Measurements from ENCODE around the gene MAP3K1. TPM values are rescaled to one million over a fixed set of nuclear protein-coding genes. Genes with fewer than 3 reads are reported as not detected.

MAP3K1 gene
- total and polyA plus RNA-seq, 5 donors from 2014 or later: 64.3 to 110 (median 81.1) TPM

GRCh38 chr5:56825222-56825824, 10.0 kb downstream of the MAP3K1 start:
- Histone ChIP-seq H3K27me3 (ENCODE audit: control insufficient read depth, insufficient read depth, low read length) (no peaks in the 10 kb centered on the region), H3K36me3 (ENCODE audit: control insufficient read depth, insufficient read depth, low read length) (peaks cover 15% of the 10 kb centered on the region), H3K4me1 (ENCODE audit: control insufficient read depth, insufficient read depth, low read length, poor library complexity, severe bottlenecking) (peaks cover 99% of the 10 kb centered on the region), H3K4me3 (ENCODE audit: low read depth, low read length) (peak overlapping the region; percentile 66), H3K27ac (ENCODE audit: insufficient read depth, low read length, poor library complexity, severe bottlenecking) (peak overlapping the region; percentile 48), H3K9me3 (ENCODE audit: control insufficient read depth in 2 of 2, low read length in 2 of 2) (no peaks in the 10 kb centered on the region)
- Mint-ChIP-seq H3K9me3 (no peaks in the 10 kb centered on the region), H3K27me3 (no peaks in the 10 kb centered on the region), H3K4me3 (peak overlapping the region in 3 of 4 donors; percentile 25 to 84 (median 80)), H3K27ac (peak overlapping the region; percentile 80 to 96 (median 90)), H3K36me3 (peaks cover 24% of the 10 kb centered on the region), H3K4me1 (peaks cover 46 to 97% (median 85%) of the 10 kb centered on the region in 4 donors)
- ATAC-seq (ENCODE audit: low read depth in 2 of 2) (no peak), DNase-seq (no peak)

DNA sequence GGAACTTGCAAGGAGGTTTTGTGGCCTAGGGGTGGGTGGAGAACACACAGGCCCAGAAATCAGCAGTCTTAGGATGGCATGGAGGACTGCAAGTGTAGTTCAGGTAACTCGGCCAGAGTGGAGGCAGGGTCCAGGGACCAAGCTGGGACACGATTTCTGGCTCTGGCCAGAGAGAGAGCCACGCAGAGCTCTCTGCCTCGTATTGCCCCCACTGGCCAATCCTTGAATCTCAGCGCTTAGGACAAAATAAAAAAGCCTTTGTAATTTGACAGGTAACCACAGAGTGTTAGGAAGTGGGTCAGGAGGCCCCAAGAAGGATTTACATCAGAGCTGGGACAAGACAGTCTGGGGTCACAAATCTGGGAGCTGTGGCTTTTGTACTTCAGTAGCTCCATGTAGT, 11.7 kb downstream of the MAP3K1 start:
- H3K4me1 ChIP-seq (ENCODE audit: control insufficient read depth, insufficient read depth, low read length, poor library complexity, severe bottlenecking): peaks cover 99% of the 10 kb centered on the region
- Mint-ChIP-seq H3K27me3 (no peaks in the 10 kb centered on the region), H3K4me1 (peaks cover 51 to 97% (median 83%) of the 10 kb centered on the region in 4 donors), H3K36me3 (peaks cover 15% of the 10 kb centered on the region), H3K4me3 (peak overlapping the region; percentile 39 to 80 (median 74)), H3K9me3 (no peaks in the 10 kb centered on the region), H3K27ac (peak overlapping the region; percentile 63 to 90 (median 80))
- peaks cover 7% of the 10 kb centered on the region for H3K36me3 ChIP-seq (ENCODE audit: control insufficient read depth, insufficient read depth, low read length)
- ATAC-seq (ENCODE audit: low read depth in 2 of 2) (no peak), DNase-seq (no peak)
- no peaks in the 10 kb centered on the region for H3K9me3 ChIP-seq (ENCODE audit: control insufficient read depth in 2 of 2, low read length in 2 of 2)
- H3K4me3 ChIP-seq (ENCODE audit: low read depth, low read length): peak overlapping the region; percentile 70
- H3K27ac ChIP-seq (ENCODE audit: insufficient read depth, low read length, poor library complexity, severe bottlenecking): peak overlapping the region; percentile 48
- no peaks in the 10 kb centered on the region for H3K27me3 ChIP-seq (ENCODE audit: control insufficient read depth, insufficient read depth, low read length)

- Mint-ChIP-seq H3K27me3 (no peaks in the 10 kb centered on the region), H3K4me3 (peak overlapping the region; percentile 47 to 89 (median 76)), H3K4me1 (peaks cover 49 to 96% (median 82%) of the 10 kb centered on the region in 4 donors), H3K9me3 (no peaks in the 10 kb centered on the region), H3K36me3 (peaks cover 8% of the 10 kb centered on the region), H3K27ac (peak overlapping the region; percentile 68 to 90 (median 83))
- Histone ChIP-seq H3K9me3 (ENCODE audit: control insufficient read depth in 2 of 2, low read length in 2 of 2) (no peaks in the 10 kb centered on the region), H3K36me3 (ENCODE audit: control insufficient read depth, insufficient read depth, low read length) (peaks cover 7% of the 10 kb centered on the region), H3K4me1 (ENCODE audit: control insufficient read depth, insufficient read depth, low read length, poor library complexity, severe bottlenecking) (peaks cover 99% of the 10 kb centered on the region), H3K27me3 (ENCODE audit: control insufficient read depth, insufficient read depth, low read length) (no peaks in the 10 kb centered on the region), H3K4me3 (ENCODE audit: low read depth, low read length) (peak overlapping the region; percentile 87), H3K27ac (ENCODE audit: insufficient read depth, low read length, poor library complexity, severe bottlenecking) (peak overlapping the region; percentile 69)
- no peak for ATAC-seq (ENCODE audit: low read depth in 2 of 2)
- no peak for DNase-seq
Observed at GRCh38 chr5:56827924-56828323, 12.6 kb downstream of the MAP3K1 start.

DNA sequence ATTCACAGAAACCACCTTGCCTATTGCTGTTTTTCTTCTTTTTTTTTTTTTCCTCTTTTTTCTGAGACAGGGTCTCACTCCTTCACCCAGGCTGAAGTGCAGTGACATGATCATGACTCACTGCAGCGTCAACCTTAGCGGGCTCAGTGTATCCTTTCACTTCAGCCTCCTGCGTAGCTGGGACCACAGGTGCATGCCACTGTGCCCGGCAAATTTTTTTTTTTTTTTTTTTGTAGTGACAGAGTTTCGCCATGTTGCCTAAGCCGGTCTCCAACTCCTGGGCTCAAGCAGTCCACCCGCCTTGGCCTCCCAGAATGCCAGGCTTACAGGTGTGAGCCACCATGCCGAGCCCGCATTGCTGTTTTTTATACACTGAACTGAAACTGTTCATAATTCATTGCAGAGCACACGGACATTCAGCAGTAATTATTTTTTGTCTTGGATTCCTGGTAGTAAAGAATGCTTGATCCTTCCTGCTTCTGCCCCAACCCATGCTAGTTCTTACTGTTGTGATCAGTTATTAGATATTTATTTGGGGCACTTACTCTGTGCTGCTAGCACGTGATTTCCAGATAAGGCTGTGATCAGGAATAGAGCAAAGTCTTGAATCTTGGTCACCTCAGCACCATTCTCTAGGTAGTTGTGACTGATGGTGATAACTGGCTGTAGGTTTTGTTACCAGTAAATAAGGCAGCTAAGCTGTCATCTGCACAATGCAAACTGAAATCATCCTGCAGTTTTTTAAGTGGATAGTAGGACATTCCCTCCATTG, 14.0 kb downstream of the MAP3K1 start:
- peaks cover 99% of the 10 kb centered on the region for H3K4me1 ChIP-seq (ENCODE audit: control insufficient read depth, insufficient read depth, low read length, poor library complexity, severe bottlenecking)
- peak; percentile 86 to 91 for ATAC-seq (ENCODE audit: low read depth in 2 of 2)
- H3K9me3 Mint-ChIP-seq: no peaks in the 10 kb centered on the region
- no peaks in the 10 kb centered on the region for H3K27me3 ChIP-seq (ENCODE audit: control insufficient read depth, insufficient read depth, low read length)
- peak overlapping the region; percentile 53 to 97 (median 86) for H3K4me3 Mint-ChIP-seq
- H3K27me3 Mint-ChIP-seq: no peaks in the 10 kb centered on the region
- no peaks in the 10 kb centered on the region for H3K9me3 ChIP-seq (ENCODE audit: control insufficient read depth in 2 of 2, low read length in 2 of 2)
- peaks cover 52 to 97% (median 83%) of the 10 kb centered on the region in 4 donors for H3K4me1 Mint-ChIP-seq
- peak overlapping the region; percentile 87 for H3K4me3 ChIP-seq (ENCODE audit: low read depth, low read length)
- peaks cover 7% of the 10 kb centered on the region for H3K36me3 ChIP-seq (ENCODE audit: control insufficient read depth, insufficient read depth, low read length)
- H3K27ac ChIP-seq (ENCODE audit: insufficient read depth, low read length, poor library complexity, severe bottlenecking): peak overlapping the region; percentile 69
- H3K27ac Mint-ChIP-seq: peak overlapping the region; percentile 90 to 99 (median 92)
- DNase-seq: peak; percentile 48 to 65 (median 64)
- H3K36me3 Mint-ChIP-seq: peaks cover 4% of the 10 kb centered on the region

DNA sequence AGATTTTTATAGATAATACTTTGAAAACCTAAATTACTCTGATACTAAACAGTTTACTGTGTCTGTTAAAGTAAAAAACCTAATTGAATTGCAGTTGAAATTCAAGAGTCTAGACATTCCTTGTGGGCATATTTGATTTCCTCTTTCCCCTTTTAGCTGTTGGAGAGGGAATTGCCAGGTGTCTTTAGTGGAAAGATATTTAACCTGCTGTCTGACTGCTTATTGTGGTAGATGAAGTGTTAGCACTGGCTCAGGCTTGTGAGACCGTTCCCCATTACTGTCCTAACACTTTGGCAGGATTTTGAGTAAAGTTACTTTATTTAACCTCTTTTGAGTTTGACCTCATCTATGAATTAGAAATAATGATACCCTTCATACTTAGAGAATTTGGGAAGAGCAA, 16.4 kb downstream of the MAP3K1 start:
- Mint-ChIP-seq H3K9me3 (no peaks in the 10 kb centered on the region), H3K4me1 (peaks cover 56 to 96% (median 81%) of the 10 kb centered on the region in 4 donors), H3K27ac (peak overlapping the region; percentile 54 to 86 (median 83)), H3K36me3 (no peaks in the 10 kb centered on the region), H3K27me3 (no peaks in the 10 kb centered on the region), H3K4me3 (peak overlapping the region; percentile 72 to 82 (median 76))
- no peak for ATAC-seq (ENCODE audit: low read depth in 2 of 2)
- Histone ChIP-seq H3K4me3 (ENCODE audit: low read depth, low read length) (peak overlapping the region; percentile 87), H3K4me1 (ENCODE audit: control insufficient read depth, insufficient read depth, low read length, poor library complexity, severe bottlenecking) (peaks cover 97% of the 10 kb centered on the region), H3K9me3 (ENCODE audit: control insufficient read depth in 2 of 2, low read length in 2 of 2) (no peaks in the 10 kb centered on the region), H3K36me3 (ENCODE audit: control insufficient read depth, insufficient read depth, low read length) (peaks cover 2% of the 10 kb centered on the region), H3K27me3 (ENCODE audit: control insufficient read depth, insufficient read depth, low read length) (no peaks in the 10 kb centered on the region), H3K27ac (ENCODE audit: insufficient read depth, low read length, poor library complexity, severe bottlenecking) (peak overlapping the region; percentile 69)
- no peak for DNase-seq

- peak overlapping the region; percentile 58 for H3K27ac ChIP-seq (ENCODE audit: insufficient read depth, low read length, poor library complexity, severe bottlenecking)
- Mint-ChIP-seq H3K4me3 (peak overlapping the region; percentile 28 to 75 (median 59)), H3K4me1 (peaks cover 66 to 96% (median 84%) of the 10 kb centered on the region in 4 donors), H3K27me3 (no peaks in the 10 kb centered on the region), H3K27ac (peak overlapping the region; percentile 38 to 80 (median 66)), H3K9me3 (no peaks in the 10 kb centered on the region), H3K36me3 (no peaks in the 10 kb centered on the region)
- H3K27me3 ChIP-seq (ENCODE audit: control insufficient read depth, insufficient read depth, low read length): no peaks in the 10 kb centered on the region
- no peaks in the 10 kb centered on the region for H3K9me3 ChIP-seq (ENCODE audit: control insufficient read depth in 2 of 2, low read length in 2 of 2)
- no peak for DNase-seq
- peaks cover 97% of the 10 kb centered on the region for H3K4me1 ChIP-seq (ENCODE audit: control insufficient read depth, insufficient read depth, low read length, poor library complexity, severe bottlenecking)
- no peak for ATAC-seq (ENCODE audit: low read depth in 2 of 2)
- H3K36me3 ChIP-seq (ENCODE audit: control insufficient read depth, insufficient read depth, low read length): peaks cover 2% of the 10 kb centered on the region
- peak overlapping the region; percentile 87 for H3K4me3 ChIP-seq (ENCODE audit: low read depth, low read length)
Observed at GRCh38 chr5:56833325-56833724, 18.0 kb downstream of the MAP3K1 start.

GRCh38 chr5:56837381-56837780, 22.0 kb downstream of the MAP3K1 start:
- no peaks in the 10 kb centered on the region for H3K27me3 Mint-ChIP-seq
- no peaks in the 10 kb centered on the region for H3K9me3 Mint-ChIP-seq
- peak overlapping the region; percentile 50 to 87 (median 78) for H3K4me3 Mint-ChIP-seq
- peaks cover 48 to 94% (median 84%) of the 10 kb centered on the region in 4 donors for H3K4me1 Mint-ChIP-seq
- Histone ChIP-seq H3K36me3 (ENCODE audit: control insufficient read depth, insufficient read depth, low read length) (peaks cover 2% of the 10 kb centered on the region), H3K4me1 (ENCODE audit: control insufficient read depth, insufficient read depth, low read length, poor library complexity, severe bottlenecking) (peaks cover 94% of the 10 kb centered on the region), H3K4me3 (ENCODE audit: low read depth, low read length) (peak overlapping the region; percentile 71), H3K9me3 (ENCODE audit: control insufficient read depth in 2 of 2, low read length in 2 of 2) (no peaks in the 10 kb centered on the region), H3K27ac (ENCODE audit: insufficient read depth, low read length, poor library complexity, severe bottlenecking) (peak overlapping the region; percentile 74), H3K27me3 (ENCODE audit: control insufficient read depth, insufficient read depth, low read length) (no peaks in the 10 kb centered on the region)
- peak overlapping the region; percentile 72 to 86 (median 85) for H3K27ac Mint-ChIP-seq
- ATAC-seq (ENCODE audit: low read depth in 2 of 2) (no peak), DNase-seq (no peak)
- H3K36me3 Mint-ChIP-seq: no peaks in the 10 kb centered on the region
